GM04503 (cell line): ENCODE measurements around the gene ZFPM1.

Experiments
- DNase-seq: peaks from one replicate; pipeline ENCODE4 v3.0.0-alpha.2; 2012; ENCODE audit warnings: low read depth

The ZFPM1 gene

DNA sequence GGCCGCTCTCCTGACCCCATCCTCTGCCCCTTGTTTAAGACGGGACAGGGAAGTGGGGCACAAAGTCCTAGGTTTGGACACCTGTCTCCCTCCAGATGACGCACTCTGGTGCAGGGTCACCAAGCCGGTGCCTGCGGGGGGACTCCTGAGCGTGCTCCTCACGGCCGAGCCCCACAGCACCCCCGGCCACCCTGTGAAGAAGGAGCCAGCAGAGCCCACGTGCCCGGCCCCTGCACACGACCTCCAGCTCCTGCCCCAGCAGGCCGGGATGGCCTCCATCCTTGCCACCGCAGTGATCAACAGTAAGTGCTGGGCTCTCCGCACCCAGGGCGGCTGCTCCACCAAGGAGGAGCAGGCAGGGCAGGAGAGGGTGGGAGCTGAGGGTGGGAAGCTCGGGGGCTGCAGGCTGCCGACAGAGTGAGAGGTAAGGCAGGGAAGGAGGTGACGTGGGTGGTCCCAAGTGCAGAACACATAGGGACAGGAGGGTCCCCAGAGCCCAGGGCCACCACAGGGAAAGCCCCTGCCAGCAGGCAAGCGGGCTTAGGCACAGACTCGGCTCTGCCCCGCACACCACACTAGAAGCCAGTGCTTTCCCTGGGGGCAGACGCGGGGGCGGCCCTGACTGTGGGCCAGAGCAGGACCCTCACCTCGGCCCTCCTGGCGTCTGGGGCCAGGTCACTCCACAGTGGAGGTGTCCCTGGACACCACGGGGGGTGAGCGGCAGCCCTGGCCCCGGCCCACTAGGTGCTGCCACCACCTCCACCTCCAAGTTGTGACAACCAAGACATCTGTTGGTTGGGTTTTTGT lies 75.1 kb downstream of the ZFPM1 start:
- DNase-seq, result no peak

- DNase-seq, result no peak
These were observed 75.8 kb downstream of the ZFPM1 start for GRCh38 chr16:88528902-88529318.

- no peak for DNase-seq
These were observed 76.5 kb downstream of the ZFPM1 start for GRCh38 chr16:88529596-88529995.

DNA sequence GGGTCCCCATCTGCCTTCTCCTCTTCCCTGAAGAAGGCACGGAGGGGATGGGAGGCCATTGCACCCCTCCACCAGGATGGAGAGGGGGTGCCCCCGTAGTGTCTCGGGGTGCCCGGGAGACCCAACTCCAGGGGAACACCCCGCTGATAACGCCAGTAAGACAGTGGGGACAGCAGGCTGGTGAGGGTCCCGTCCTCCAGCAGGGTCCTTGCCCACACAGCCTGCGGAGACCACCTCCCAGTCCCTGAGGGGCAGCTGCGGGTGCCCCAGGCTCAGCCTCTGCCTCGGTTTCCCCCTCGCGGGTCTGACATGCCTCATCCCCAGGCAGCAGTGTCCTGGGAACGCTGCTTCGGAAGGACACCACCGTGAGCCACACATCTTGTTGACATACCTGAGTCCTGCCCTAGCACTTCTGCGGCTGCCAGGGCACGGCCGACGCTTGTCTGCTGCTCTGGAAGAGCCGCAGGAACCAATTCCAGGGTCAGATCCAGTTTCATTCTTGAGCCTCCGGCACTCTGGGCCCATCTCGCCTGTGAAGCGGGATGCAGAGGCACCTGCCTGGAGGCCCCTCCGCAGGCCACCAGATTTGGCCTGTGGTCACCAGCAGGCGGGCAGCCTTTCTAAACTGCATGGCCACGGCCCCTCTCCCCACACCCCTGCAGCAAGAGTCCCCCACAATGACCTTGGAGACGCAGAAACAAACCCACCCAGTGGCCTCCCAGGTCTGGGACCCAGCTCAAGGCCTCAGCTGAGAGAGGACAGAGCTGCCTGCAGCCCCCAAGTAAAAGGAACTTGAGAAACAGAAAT lies 77.2 kb downstream of the ZFPM1 start:
- DNase-seq, result no peak

- no peak for DNase-seq
These were observed 77.8 kb downstream of the ZFPM1 start for GRCh38 chr16:88530858-88531203.

GRCh38 chr16:88531346-88531745 lies 78.3 kb downstream of the ZFPM1 start:
- DNase-seq, result no peak

GRCh38 chr16:88531931-88532433 lies 78.9 kb downstream of the ZFPM1 start:
- DNase-seq, result no peak

- no peak for DNase-seq
These were observed 79.6 kb downstream of the ZFPM1 start for GRCh38 chr16:88532434-88533241.

GRCh38 chr16:88533381-88533917 lies 80.4 kb downstream of the ZFPM1 start:
- no peak for DNase-seq

- DNase-seq, result no peak
These were observed 81.0 kb downstream of the ZFPM1 start for GRCh38 chr16:88533932-88534637.

GRCh38 chr16:88534638-88535190 lies 81.6 kb downstream of the ZFPM1 start:
- DNase-seq, result no peak

GRCh38 chr16:88535191-88535856 lies 82.2 kb downstream of the ZFPM1 start:
- DNase-seq, result no peak

DNA sequence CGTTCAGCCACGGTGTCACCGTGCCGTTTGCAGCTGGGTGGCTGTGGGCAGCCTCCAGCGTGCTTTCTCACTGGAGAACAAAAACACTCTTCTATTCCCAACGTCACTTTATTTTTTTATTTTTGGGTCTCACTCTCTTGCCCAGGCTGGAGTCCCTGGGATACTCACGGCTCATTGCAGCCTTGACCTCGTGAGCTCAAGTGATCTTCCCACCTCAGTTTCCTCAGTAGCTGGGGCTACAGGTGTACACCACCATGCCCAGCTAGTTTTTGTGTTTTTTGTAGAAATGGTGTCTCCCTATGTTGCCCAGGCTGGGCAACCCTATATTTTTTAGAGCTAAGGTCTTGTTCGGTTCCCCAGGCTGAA lies 82.8 kb downstream of the ZFPM1 start:
- no peak for DNase-seq

- DNase-seq, result no peak
These were observed 83.4 kb downstream of the ZFPM1 start for GRCh38 chr16:88536510-88536909.

DNA sequence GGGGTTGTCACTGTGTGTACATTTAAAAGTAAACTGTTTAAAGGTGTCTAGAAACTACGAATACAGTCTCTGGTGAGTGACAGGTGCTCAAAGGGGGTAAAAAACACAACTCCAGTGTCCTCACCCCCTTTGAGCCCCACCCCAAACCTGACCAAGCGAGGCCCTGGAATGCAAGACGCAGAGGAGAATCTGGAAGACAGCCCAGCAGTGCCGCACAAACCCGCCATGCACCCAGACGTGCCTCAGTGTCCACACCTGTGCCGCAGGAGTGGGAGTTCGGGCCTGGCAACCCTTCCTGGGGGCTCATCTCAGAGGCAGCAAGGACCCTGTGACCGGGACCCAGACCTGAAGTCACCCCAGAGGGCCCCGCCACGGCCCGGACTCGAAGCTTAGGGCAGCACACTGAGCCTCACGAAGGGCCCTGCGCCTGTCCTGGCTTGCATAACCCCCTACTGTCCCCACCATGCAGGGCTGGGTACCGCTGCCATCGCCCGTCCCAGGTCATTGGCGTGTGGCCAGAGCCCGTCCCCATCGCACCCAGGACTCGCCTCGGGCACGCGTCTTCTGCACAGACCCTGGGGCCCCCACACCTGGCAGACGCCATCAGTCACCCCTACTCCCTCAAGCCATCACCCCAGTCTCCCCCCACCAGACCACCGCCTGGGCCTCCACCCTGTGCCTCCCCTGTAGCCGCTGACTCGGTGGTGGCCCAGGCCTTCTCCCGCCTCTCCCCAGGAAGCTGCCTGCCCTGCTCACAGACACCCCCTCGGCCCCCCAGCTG lies 84.1 kb downstream of the ZFPM1 start:
- DNase-seq, result no peak

DNA sequence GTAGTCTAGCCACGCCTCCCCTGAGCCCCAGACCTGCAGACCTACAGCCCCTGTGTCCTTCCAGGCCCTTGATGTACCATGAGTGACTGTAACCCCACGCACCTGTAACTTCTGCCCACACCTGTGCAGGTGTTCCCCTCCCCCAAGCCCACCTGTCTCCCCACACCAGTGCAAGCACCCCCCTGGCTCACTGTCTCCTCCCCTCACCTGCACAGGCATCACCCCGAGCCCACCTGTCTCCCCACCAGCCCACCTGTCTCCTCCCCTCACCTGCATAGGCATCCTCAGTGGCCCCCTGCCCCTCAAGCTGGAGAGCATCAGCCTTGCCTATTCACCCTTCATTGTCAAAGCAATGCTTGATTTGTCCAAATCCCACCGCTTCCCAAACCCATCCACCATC lies 84.8 kb downstream of the ZFPM1 start:
- DNase-seq, result no peak

DNA sequence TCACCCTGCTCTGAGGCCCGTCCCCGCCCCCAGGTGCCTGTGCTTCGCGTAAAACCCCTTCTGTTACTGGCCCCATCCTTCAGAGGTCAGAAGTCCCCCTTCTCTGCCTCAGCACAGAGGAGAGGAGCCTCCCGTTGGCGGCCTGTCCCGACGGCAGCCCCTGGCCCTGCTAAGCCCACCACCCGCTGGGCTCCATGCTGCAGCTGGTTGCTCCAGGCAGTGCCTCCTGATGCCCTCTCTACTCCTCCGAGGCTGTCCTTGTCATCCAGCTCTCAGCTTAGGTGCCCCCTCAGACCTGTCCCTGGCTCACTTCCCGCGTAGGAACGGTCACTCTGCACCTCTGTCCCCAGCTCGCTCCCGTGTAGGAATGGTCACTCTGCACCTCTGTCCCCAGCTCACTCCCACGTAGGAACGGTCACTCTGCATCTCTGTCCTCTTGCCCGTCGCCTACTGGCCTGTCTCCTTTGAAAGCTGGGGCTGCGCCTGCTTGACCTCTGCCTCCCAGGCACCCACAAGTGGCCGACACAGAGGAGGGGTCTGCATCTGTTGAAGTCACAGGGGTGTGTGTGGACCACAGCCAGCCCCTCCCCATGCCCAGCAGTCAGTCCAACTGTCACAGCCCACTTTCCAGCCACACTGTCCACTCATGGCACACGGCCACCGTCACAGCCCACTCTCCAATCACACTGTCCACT lies 85.4 kb downstream of the ZFPM1 start:
- DNase-seq, result no peak

- no peak for DNase-seq
These were observed 86.2 kb downstream of the ZFPM1 start for GRCh38 chr16:88539261-88539651.

GRCh38 chr16:88539652-88540345 lies 86.7 kb downstream of the ZFPM1 start:
- no peak for DNase-seq
